ENCODE data around the gene CRYL1. TPM values are rescaled to one million over a fixed set of nuclear protein-coding genes. Genes with fewer than 3 reads are reported as not detected.

CRYL1 gene
- total and polyA plus RNA-seq, 9 of the 15 experiments (the other 6 are each of a cell fraction or from before 2014, with no cell fraction given), result 1.0 to 6.9 (median 2.4) TPM

GRCh38 chr13:20566898-20567874 is 41.5 kb upstream of the CRYL1 start, which contains the start of gene IFT88 (continued):
- TF ChIP-seq ZBTB40 (IDR thresholded peaks at IDR 0.05) (peak; percentile 52; the same call in 1 of the 2 replicates), ZBTB40 (CRISPR knock-in tag; IDR thresholded peaks at IDR 0.05) (no peak), POLR2H (tag; IDR thresholded peaks at IDR 0.05; ENCODE audit: low read depth) (0 out of 2 replicates have a peak, but pooled peaks have one; percentile 47), ZFX (CRISPR knock-in tag; IDR thresholded peaks at IDR 0.05) (peak; percentile 91), PCBP1 (IDR thresholded peaks at IDR 0.05; ENCODE audit: low read depth, low read length, poor library complexity, severe bottlenecking) (peak; percentile 69), MAX (CRISPR knock-in tag; IDR thresholded peaks at IDR 0.05) (peak; percentile 21; the same call in 1 of the 2 replicates), HNRNPL (IDR thresholded peaks at IDR 0.05; ENCODE audit: low read depth, low read length) (peak; percentile 63; the same call in 1 of the 2 replicates), RFX1 (IDR thresholded peaks at IDR 0.05) (peak; percentile 82), ATF7 (IDR thresholded peaks at IDR 0.05) (peak; percentile 40), CXXC5 (CRISPR knock-in tag; IDR thresholded peaks at IDR 0.05) (peak; percentile 63), TAF1 (IDR thresholded peaks at IDR 0.05; ENCODE audit: control insufficient read depth, extremely low read depth, insufficient read depth, low read length, severe bottlenecking) (peak; percentile 39), KDM4B (IDR thresholded peaks at IDR 0.05; ENCODE audit: borderline replicate concordance in 2 of 2, low read depth in 1 of 2) (0 out of 4 replicates have a peak, but pooled peaks of 1 of the 2 experiments have one; percentile 22), ZBTB7A (IDR thresholded peaks at IDR 0.05; ENCODE audit: borderline replicate concordance, control insufficient read depth, low read depth, low read length) (no peak), POLR2G (IDR thresholded peaks at IDR 0.05; ENCODE audit: low read depth, low read length) (peak; percentile 86), SOX6 (IDR thresholded peaks at IDR 0.05) (no peak), POLR2B (IDR thresholded peaks at IDR 0.05; ENCODE audit: low read depth, partially characterized antibody) (peak; percentile 31), NRF1 (conservative IDR thresholded peaks at IDR 0.05 in 1 of 2, IDR thresholded peaks at IDR 0.05 in 1 of 2) (peak; percentile 38 to 42), HOXB6 (CRISPR knock-in tag; IDR thresholded peaks at IDR 0.05; ENCODE audit: borderline replicate concordance) (no peak)

All from K562 (cell line).